Suprapubic skin (tissue), 4 donors: ENCODE data around the gene EEPD1. TPM values are rescaled to one million over a fixed set of nuclear protein-coding genes. Genes with fewer than 3 reads are reported as not detected.

Experiments used
- DNase-seq, 2 donors: peaks; one replicate each; pipeline ENCODE4 v3.0.0-alpha.2; 2019; ENCODE audit warnings: low spot score in 2 of 2
- H3K27ac ChIP-seq: fragments of 200-600 bp; sonication (generic); one replicate; pipeline ENCODE4 v1.5.1; 2019
- H3K27me3 ChIP-seq: fragments of 200-600 bp; sonication (generic); one replicate; pipeline ENCODE4 v1.5.1; 2019
- H3K36me3 ChIP-seq: fragments of 200-600 bp; sonication (generic); one replicate; pipeline ENCODE4 v1.5.1; 2019
- H3K4me1 ChIP-seq: fragments of 200-600 bp; sonication (generic); one replicate; pipeline ENCODE4 v1.5.1; 2019
- H3K4me3 ChIP-seq: fragments of 200-600 bp; sonication (generic); one replicate; pipeline ENCODE4 v1.5.1; 2019; ENCODE audit warnings: mild to moderate bottlenecking
- H3K9me3 ChIP-seq: fragments of 200-600 bp; sonication (generic); one replicate; pipeline ENCODE4 v1.5.1; 2019
- CTCF ChIP-seq, 2 donors: fragments of 200-600 bp in 1 of 2; fragments of 450-650 bp in 1 of 2; sonication (generic) in 1 of 2; IDR thresholded peaks; one replicate each; pipeline ENCODE4 v1.5.1; 2016 to 2019; ENCODE audit warnings: antibody characterized with exemption in 2 of 2, mild to moderate bottlenecking in 1 of 2, moderate library complexity in 1 of 2
- EP300 ChIP-seq: sonication (generic); formaldehyde crosslinking; IDR thresholded peaks from one replicate; pipeline ENCODE4 v1.6.1; 2017; ENCODE audit warnings: antibody characterized with exemption
- POLR2A ChIP-seq, 2 donors: fragments of 450-650 bp; IDR thresholded peaks; one replicate each; pipeline ENCODE4 v1.6.1; 2017; ENCODE audit warnings: antibody characterized with exemption in 2 of 2, mild to moderate bottlenecking in 2 of 2, moderate library complexity in 2 of 2
- POLR2AphosphoS5 ChIP-seq, 3 donors: sonication (generic); formaldehyde crosslinking; IDR thresholded peaks; one replicate each; pipeline ENCODE4 v1.6.1; 2017; ENCODE audit warnings: antibody characterized with exemption in 3 of 3
- WGBS: methylation state at CpG from one replicate; pipeline ENCODE4 v1.1.5; 2018; 5-methylcytosine and 5-hydroxymethylcytosine counted together
- total RNA-seq, 4 donors: library from RNA; depleted of rRNA; stranded (reverse); fragments of >200 nt; gene quantifications; one replicate each; pipeline ENCODE4 v1.1.0, GENCODE V29; 2016

The EEPD1 gene
- total RNA-seq, 4 donors from 2014 or later: 11.7 to 18.2 (median 16.1) TPM

- 83% methylated on average over 1 of the region's 1 CpG for WGBS
- no peak for DNase-seq
- Histone ChIP-seq H3K4me1 (peaks cover 34% of the 10 kb centered on the region), H3K9me3 (no peaks in the 10 kb centered on the region), H3K4me3 (no peak overlapping the region), H3K36me3 (no peaks in the 10 kb centered on the region), H3K27me3 (no peaks in the 10 kb centered on the region), H3K27ac (no peak overlapping the region)
- no peak for TF ChIP-seq POLR2A (IDR thresholded peaks at IDR 0.05)
- TF ChIP-seq POLR2AphosphoS5 (IDR thresholded peaks at IDR 0.05): no peak
- no peak for TF ChIP-seq EP300
- no peak for TF ChIP-seq CTCF (IDR thresholded peaks at IDR 0.05)
Measured at GRCh38 chr7:36161996-36162395, 8.9 kb downstream of the EEPD1 start.

- 79% methylated on average over 2 of the region's 2 CpGs for WGBS
Measured at GRCh38 chr7:36165059-36165458, 12.0 kb downstream of the EEPD1 start.

GRCh38 chr7:36165802-36166201 lies 12.7 kb downstream of the EEPD1 start:
- Histone ChIP-seq H3K9me3 (no peaks in the 10 kb centered on the region), H3K36me3 (no peaks in the 10 kb centered on the region), H3K4me1 (peaks cover 2% of the 10 kb centered on the region), H3K4me3 (no peak overlapping the region), H3K27ac (no peak overlapping the region), H3K27me3 (no peaks in the 10 kb centered on the region)
- no peak for DNase-seq
- no peak for TF ChIP-seq CTCF (IDR thresholded peaks at IDR 0.05)
- no peak for TF ChIP-seq POLR2AphosphoS5 (IDR thresholded peaks at IDR 0.05)
- TF ChIP-seq EP300: no peak
- TF ChIP-seq POLR2A (IDR thresholded peaks at IDR 0.05): no peak
- 93% methylated on average over 4 of the region's 4 CpGs for WGBS

More at GRCh38 chr7:36165059-36165458, 12.0 kb downstream of the EEPD1 start:
- peaks cover 3% of the 10 kb centered on the region for H3K4me1 ChIP-seq
- DNase-seq: no peak
- no peak for TF ChIP-seq POLR2A (IDR thresholded peaks at IDR 0.05)
- no peak for TF ChIP-seq EP300
- TF ChIP-seq CTCF (IDR thresholded peaks at IDR 0.05): no peak
- no peak for TF ChIP-seq POLR2AphosphoS5 (IDR thresholded peaks at IDR 0.05)
- no peak overlapping the region for H3K27ac ChIP-seq
- no peaks in the 10 kb centered on the region for H3K27me3 ChIP-seq
- no peak overlapping the region for H3K4me3 ChIP-seq
- no peaks in the 10 kb centered on the region for H3K36me3 ChIP-seq
- H3K9me3 ChIP-seq: no peaks in the 10 kb centered on the region

GRCh38 chr7:36167403-36168050 lies 14.5 kb downstream of the EEPD1 start:
- no peak overlapping the region for H3K27ac ChIP-seq
- WGBS: 89% methylated on average over 12 of the region's 12 CpGs

More at GRCh38 chr7:36167403-36168050, 14.5 kb downstream of the EEPD1 start:
- H3K36me3 ChIP-seq: no peaks in the 10 kb centered on the region
- no peak for TF ChIP-seq CTCF (IDR thresholded peaks at IDR 0.05)
- no peak for TF ChIP-seq POLR2AphosphoS5 (IDR thresholded peaks at IDR 0.05)
- TF ChIP-seq POLR2A (IDR thresholded peaks at IDR 0.05): no peak
- TF ChIP-seq EP300: no peak
- DNase-seq: no peak
- peaks cover 2% of the 10 kb centered on the region for H3K4me1 ChIP-seq
- no peaks in the 10 kb centered on the region for H3K27me3 ChIP-seq
- no peak overlapping the region for H3K4me3 ChIP-seq
- no peaks in the 10 kb centered on the region for H3K9me3 ChIP-seq
